PC-3 (cell line): ENCODE data around the gene CELF5. TPM values are rescaled to one million over a fixed set of nuclear protein-coding genes. Genes with fewer than 3 reads are reported as not detected.
A peak's percentile ranks its signal among the peaks of the same experiment; 100 is the strongest.
"Not testable (repeated sequence)": the region's sequence is repeated elsewhere in the genome, so short reads cannot be mapped to it uniquely, and the experiment has no call there.

Experiments
- ATAC-seq: fragments of 200-7000 bp; cut with Tn5 transposase; 2 replicates; pipeline ENCODE4 v1.9.1; 2020; ENCODE audit warnings: mild to moderate bottlenecking, moderate library complexity
- BruUV-seq: library from RNA; stranded (reverse); fragments of 400-500 nt; replicated peaks from 2 replicates; lab custom pipeline; 2021; lab: Mats Ljungman, UMichigan
- CTCF ChIA-PET: fragments of 300-600 bp; sonication (Branson Sonifier 250); formaldehyde crosslinking; loops from one replicate; lab custom pipeline; 2022; ENCODE audit warnings: antibody characterized with exemption; lab: Charles Lee
- POLR2A ChIA-PET: fragments of 300-600 bp; sonication (Branson Sonifier 250); formaldehyde crosslinking; loops from one replicate; lab custom pipeline; 2022; ENCODE audit warnings: antibody characterized with exemption; ENCODE audit not compliant: unreplicated experiment; lab: Charles Lee
- DNase-seq: peaks from one replicate; pipeline ENCODE4 v3.0.0-alpha.2; 2015
- H2AFZ ChIP-seq: fragments of 300-600 bp; sonication (generic); 2 replicates; pipeline ENCODE4 v1.6.0; 2016; ENCODE audit warnings: antibody characterized with exemption, low read length
- H3F3A ChIP-seq: fragments of 300-600 bp; sonication (generic); one replicate; pipeline ENCODE4 v1.6.0; 2017; ENCODE audit warnings: antibody characterized with exemption, low read length, control low read depth, mild to moderate bottlenecking; ENCODE audit not compliant: unreplicated experiment
- H3K27ac ChIP-seq: fragments of 300-600 bp; sonication (generic); 2 replicates; pipeline ENCODE4 v1.5.1; 2016; ENCODE audit warnings: mild to moderate bottlenecking, low read length
- H3K27me3 ChIP-seq: fragments of 300-600 bp; sonication (generic); 2 replicates; pipeline ENCODE4 v1.6.1; 2016; ENCODE audit warnings: low read length, mixed read lengths
- H3K36me3 ChIP-seq: fragments of 300-600 bp; sonication (generic); 2 replicates; pipeline ENCODE4 v1.6.1; 2016; ENCODE audit warnings: low read depth, mixed run types, low read length, mixed read lengths
- H3K4me1 ChIP-seq: fragments of 300-600 bp; sonication (generic); 2 replicates; pipeline ENCODE4 v1.5.1; 2016; ENCODE audit warnings: low read length; ENCODE audit not compliant: insufficient read depth
- H3K4me2 ChIP-seq: fragments of 300-600 bp; sonication (generic); 2 replicates; pipeline ENCODE4 v1.6.0; 2016; ENCODE audit warnings: low read length
- H3K4me3 ChIP-seq: fragments of 300-600 bp; sonication (generic); 2 replicates; pipeline ENCODE4 v1.5.1; 2016; ENCODE audit warnings: mild to moderate bottlenecking, low read length, mixed read lengths
- H3K79me2 ChIP-seq: fragments of 300-600 bp; sonication (generic); 2 replicates; pipeline ENCODE4 v1.6.1; 2017; ENCODE audit warnings: low read length, mixed read lengths
- H3K9ac ChIP-seq: fragments of 300-600 bp; sonication (generic); 2 replicates; pipeline ENCODE4 v1.6.0; 2016; ENCODE audit warnings: mild to moderate bottlenecking, low read length
- H3K9me2 ChIP-seq: fragments of 300-600 bp; sonication (generic); replicated peaks from 2 replicates; pipeline ENCODE4 v1.6.1; 2016; ENCODE audit warnings: mixed run types, low read length, mixed read lengths
- H3K9me3 ChIP-seq: fragments of 300-600 bp; sonication (generic); 2 replicates; pipeline ENCODE4 v1.6.1; 2016; ENCODE audit warnings: low read length, mixed read lengths
- H4K20me1 ChIP-seq: fragments of 300-600 bp; sonication (generic); 2 replicates; pipeline ENCODE4 v1.6.1; 2016; ENCODE audit warnings: low read length, mixed read lengths
- CTCF ChIP-seq: fragments of 300-600 bp; sonication (generic); conservative IDR thresholded peaks from 2 replicates; pipeline ENCODE4 v1.5.1; 2017; ENCODE audit warnings: antibody characterized with exemption, low read depth, mild to moderate bottlenecking, low read length
- EZH2 ChIP-seq: fragments of 300-600 bp; sonication (generic); IDR thresholded peaks from one replicate; pipeline ENCODE4 v1.6.1; 2017; ENCODE audit warnings: antibody characterized with exemption, mild to moderate bottlenecking, low read length; ENCODE audit not compliant: unreplicated experiment
- EZH2phosphoT487 ChIP-seq: fragments of 300-600 bp; sonication (generic); IDR thresholded peaks from 2 replicates; pipeline ENCODE4 v1.6.1; 2018; ENCODE audit warnings: mild to moderate bottlenecking, antibody characterized with exemption, low read length, borderline replicate concordance
- intact Hi-C: fragments of 100-400 bp; cut with micrococcal nuclease; formaldehyde crosslinking; loops from 2 replicates; pipeline ENCODE4 v1.9.0; 2023
- total RNA-seq: library from RNA; depleted of rRNA; stranded (reverse); fragments of >200 nt; gene quantifications from 2 replicates; pipeline ENCODE4 v1.2.3, GENCODE V29; 2014

CELF5 gene
- total RNA-seq, 1 experiment from 2014 or later, result 0.44 TPM

GRCh38 chr19:3287814-3288213 lies 63.4 kb downstream of the CELF5 start:
- no peaks in the 10 kb centered on the region for H3K36me3 ChIP-seq
- H3K4me3 ChIP-seq, result no peak overlapping the region
- TF ChIP-seq EZH2phosphoT487, result no peak
- TF ChIP-seq EZH2, result no peak
- no peak for TF ChIP-seq CTCF
- POLR2A ChIA-PET, result no interaction called here
- H3K9ac ChIP-seq, result no peak overlapping the region
- no peaks in the 10 kb centered on the region for H3F3A ChIP-seq
- H4K20me1 ChIP-seq, result no peaks in the 10 kb centered on the region
- no peak for DNase-seq
- no peak overlapping the region for H3K4me2 ChIP-seq
- no peaks in the 10 kb centered on the region for H3K9me2 ChIP-seq
- intact Hi-C loops, result no loop called here
- H3K27ac ChIP-seq, result no peak overlapping the region
- no peaks in the 10 kb centered on the region for H3K27me3 ChIP-seq
- no peaks in the 10 kb centered on the region for H3K79me2 ChIP-seq
- peaks cover 5% of the 10 kb centered on the region for H3K4me1 ChIP-seq
- no peak overlapping the region for H2AFZ ChIP-seq
- no TSS peak for BruUV-seq
- no peaks in the 10 kb centered on the region for H3K9me3 ChIP-seq
- CTCF ChIA-PET, result no interaction called here
- ATAC-seq, result no peak

DNA sequence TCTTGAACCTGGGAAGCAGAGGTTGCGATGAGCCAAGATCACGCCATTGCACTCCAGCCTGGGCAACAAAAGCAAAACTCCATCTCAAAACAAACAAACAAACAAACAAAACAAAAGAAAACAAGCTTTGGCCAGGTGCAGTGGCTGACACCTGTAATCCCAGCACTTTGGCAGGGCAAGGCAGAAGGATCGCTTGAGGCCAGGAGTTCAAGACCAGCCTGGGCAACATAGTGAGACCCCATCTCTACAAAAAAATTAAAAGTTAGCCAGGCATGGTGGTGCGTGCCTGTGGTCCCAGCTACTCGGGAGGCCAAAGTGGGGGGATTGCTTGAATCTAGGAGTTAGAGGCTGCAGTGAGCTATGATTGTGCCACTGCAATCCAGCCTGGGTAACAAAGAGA lies 64.0 kb downstream of the CELF5 start:
- BruUV-seq, H3K4me2 ChIP-seq, H2AFZ ChIP-seq, H3K27me3 ChIP-seq, H3K9me3 ChIP-seq, DNase-seq, H3F3A ChIP-seq, H3K4me1 ChIP-seq, H3K27ac ChIP-seq, H3K36me3 ChIP-seq, H3K4me3 ChIP-seq, H4K20me1 ChIP-seq, CTCF ChIA-PET, H3K79me2 ChIP-seq, H3K9ac ChIP-seq, H3K9me2 ChIP-seq, intact Hi-C loops, ATAC-seq, POLR2A ChIA-PET: not testable (repeated sequence)

- intact Hi-C loops, result no loop called here
- peak overlapping the region; percentile 73 for H3K4me2 ChIP-seq
Measured at GRCh38 chr19:3289971-3290569, 65.6 kb downstream of the CELF5 start.

GRCh38 chr19:3290858-3291257 lies 66.4 kb downstream of the CELF5 start:
- POLR2A ChIA-PET, H4K20me1 ChIP-seq, H2AFZ ChIP-seq, ATAC-seq, H3K36me3 ChIP-seq, H3K4me3 ChIP-seq, H3K4me2 ChIP-seq, H3K79me2 ChIP-seq, H3K4me1 ChIP-seq, CTCF ChIA-PET, H3K27me3 ChIP-seq, DNase-seq, BruUV-seq, H3K9me3 ChIP-seq, H3K9me2 ChIP-seq, H3K9ac ChIP-seq, H3K27ac ChIP-seq, H3F3A ChIP-seq, intact Hi-C loops: not testable (repeated sequence)

More at GRCh38 chr19:3289971-3290569, 65.6 kb downstream of the CELF5 start:
- H3K9me2 ChIP-seq, result no peaks in the 10 kb centered on the region
- BruUV-seq, result no TSS peak
- ATAC-seq, result peak; percentile 27; the same call in 1 of the 2 replicates
- no peak overlapping the region for H3K27ac ChIP-seq
- H3K4me3 ChIP-seq, result peak overlapping the region; percentile 53
- H3K27me3 ChIP-seq, result no peaks in the 10 kb centered on the region
- H3K4me1 ChIP-seq, result no peaks in the 10 kb centered on the region; the same call in 1 of the 2 replicates
- H3K9ac ChIP-seq, result no peak overlapping the region
- no peaks in the 10 kb centered on the region for H3K36me3 ChIP-seq
- TF ChIP-seq EZH2, result no peak
- TF ChIP-seq CTCF, result no peak
- TF ChIP-seq EZH2phosphoT487, result no peak
- peak; percentile 54 for DNase-seq
- H3F3A ChIP-seq, result no peaks in the 10 kb centered on the region
- H4K20me1 ChIP-seq, result no peaks in the 10 kb centered on the region
- H3K79me2 ChIP-seq, result no peaks in the 10 kb centered on the region
- POLR2A ChIA-PET, result no interaction called here
- H3K9me3 ChIP-seq, result no peaks in the 10 kb centered on the region
- H2AFZ ChIP-seq, result peak overlapping the region; percentile 64
- CTCF ChIA-PET, result interaction anchor here (0.9 kb wide), 1 partner anchor 14 kb away, joined by 3 read pairs; no protein-coding TSS in a partner anchor
